Panc1 (cell line): Measurements from ENCODE around the gene SUCO.

Experiments
- POLR2AphosphoS5 ChIP-seq: IDR thresholded peaks from 2 replicates; pipeline ENCODE4 v1.6.1; 2012; ENCODE audit warnings: mild to moderate bottlenecking, low read depth, low read length, moderate library complexity
- SIN3A ChIP-seq: IDR thresholded peaks from 2 replicates; pipeline ENCODE4 v1.6.1; 2012; ENCODE audit warnings: low read depth, mild to moderate bottlenecking, low read length, moderate library complexity, borderline replicate concordance; ENCODE audit not compliant: insufficient read depth
- TCF7L2 ChIP-seq: IDR thresholded peaks from 2 replicates; pipeline ENCODE4 v1.6.1; 2011; ENCODE audit warnings: mild to moderate bottlenecking, low read depth, low read length, inconsistent platforms
- TF ChIP-seq, protein P1 (sequence below), 2 experiments: IDR thresholded peaks; 2 replicates each; pipeline ENCODE4 v1.6.1; 2011 to 2012; ENCODE audit warnings: low read depth in 2 of 2, control low read depth in 1 of 2, low read length in 1 of 2, mild to moderate bottlenecking in 1 of 2, moderate library complexity in 1 of 2; ENCODE audit not compliant: insufficient read depth in 1 of 2
- TF ChIP-seq, protein P2 (sequence below): fragments of 450-650 bp; IDR thresholded peaks from 2 replicates; pipeline ENCODE4 v1.5.1; 2017; ENCODE audit warnings: mild to moderate bottlenecking

DNA sequence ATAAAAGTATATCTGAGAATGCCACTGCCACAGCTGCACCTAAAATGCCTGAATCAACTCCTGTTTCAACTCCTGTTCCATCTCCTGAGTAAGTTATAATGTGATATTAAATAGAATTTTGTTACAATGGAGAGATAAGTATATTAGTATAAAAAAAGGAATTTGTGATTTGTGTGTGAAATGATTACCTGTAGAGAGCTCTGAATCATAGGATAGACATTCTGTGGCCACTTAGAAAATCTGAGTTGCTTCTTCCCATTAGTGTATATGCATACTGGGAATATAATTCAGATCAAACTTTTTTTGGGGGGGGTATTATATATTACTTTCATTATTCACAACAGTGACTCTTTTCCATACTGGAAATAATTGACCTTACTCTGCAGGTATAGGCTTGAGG is 52.9 kb downstream of the SUCO start:
- TF ChIP-seq, protein P1, sequence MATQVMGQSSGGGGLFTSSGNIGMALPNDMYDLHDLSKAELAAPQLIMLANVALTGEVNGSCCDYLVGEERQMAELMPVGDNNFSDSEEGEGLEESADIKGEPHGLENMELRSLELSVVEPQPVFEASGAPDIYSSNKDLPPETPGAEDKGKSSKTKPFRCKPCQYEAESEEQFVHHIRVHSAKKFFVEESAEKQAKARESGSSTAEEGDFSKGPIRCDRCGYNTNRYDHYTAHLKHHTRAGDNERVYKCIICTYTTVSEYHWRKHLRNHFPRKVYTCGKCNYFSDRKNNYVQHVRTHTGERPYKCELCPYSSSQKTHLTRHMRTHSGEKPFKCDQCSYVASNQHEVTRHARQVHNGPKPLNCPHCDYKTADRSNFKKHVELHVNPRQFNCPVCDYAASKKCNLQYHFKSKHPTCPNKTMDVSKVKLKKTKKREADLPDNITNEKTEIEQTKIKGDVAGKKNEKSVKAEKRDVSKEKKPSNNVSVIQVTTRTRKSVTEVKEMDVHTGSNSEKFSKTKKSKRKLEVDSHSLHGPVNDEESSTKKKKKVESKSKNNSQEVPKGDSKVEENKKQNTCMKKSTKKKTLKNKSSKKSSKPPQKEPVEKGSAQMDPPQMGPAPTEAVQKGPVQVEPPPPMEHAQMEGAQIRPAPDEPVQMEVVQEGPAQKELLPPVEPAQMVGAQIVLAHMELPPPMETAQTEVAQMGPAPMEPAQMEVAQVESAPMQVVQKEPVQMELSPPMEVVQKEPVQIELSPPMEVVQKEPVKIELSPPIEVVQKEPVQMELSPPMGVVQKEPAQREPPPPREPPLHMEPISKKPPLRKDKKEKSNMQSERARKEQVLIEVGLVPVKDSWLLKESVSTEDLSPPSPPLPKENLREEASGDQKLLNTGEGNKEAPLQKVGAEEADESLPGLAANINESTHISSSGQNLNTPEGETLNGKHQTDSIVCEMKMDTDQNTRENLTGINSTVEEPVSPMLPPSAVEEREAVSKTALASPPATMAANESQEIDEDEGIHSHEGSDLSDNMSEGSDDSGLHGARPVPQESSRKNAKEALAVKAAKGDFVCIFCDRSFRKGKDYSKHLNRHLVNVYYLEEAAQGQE (IDR thresholded peaks at IDR 0.05; ENCODE audit: insufficient read depth in 1 of 2, low read depth in 2 of 2, low read length in 1 of 2): no peak
- TF ChIP-seq SIN3A (no peak), POLR2AphosphoS5 (no peak), TCF7L2 (no peak)
- TF ChIP-seq, protein P2, sequence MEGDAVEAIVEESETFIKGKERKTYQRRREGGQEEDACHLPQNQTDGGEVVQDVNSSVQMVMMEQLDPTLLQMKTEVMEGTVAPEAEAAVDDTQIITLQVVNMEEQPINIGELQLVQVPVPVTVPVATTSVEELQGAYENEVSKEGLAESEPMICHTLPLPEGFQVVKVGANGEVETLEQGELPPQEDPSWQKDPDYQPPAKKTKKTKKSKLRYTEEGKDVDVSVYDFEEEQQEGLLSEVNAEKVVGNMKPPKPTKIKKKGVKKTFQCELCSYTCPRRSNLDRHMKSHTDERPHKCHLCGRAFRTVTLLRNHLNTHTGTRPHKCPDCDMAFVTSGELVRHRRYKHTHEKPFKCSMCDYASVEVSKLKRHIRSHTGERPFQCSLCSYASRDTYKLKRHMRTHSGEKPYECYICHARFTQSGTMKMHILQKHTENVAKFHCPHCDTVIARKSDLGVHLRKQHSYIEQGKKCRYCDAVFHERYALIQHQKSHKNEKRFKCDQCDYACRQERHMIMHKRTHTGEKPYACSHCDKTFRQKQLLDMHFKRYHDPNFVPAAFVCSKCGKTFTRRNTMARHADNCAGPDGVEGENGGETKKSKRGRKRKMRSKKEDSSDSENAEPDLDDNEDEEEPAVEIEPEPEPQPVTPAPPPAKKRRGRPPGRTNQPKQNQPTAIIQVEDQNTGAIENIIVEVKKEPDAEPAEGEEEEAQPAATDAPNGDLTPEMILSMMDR: no peak
